Calu3 (cell line): ENCODE measurements around the gene MEGF10. TPM values are rescaled to one million over a fixed set of nuclear protein-coding genes. Genes with fewer than 3 reads are reported as not detected.

Source experiments
- BruUV-seq: library from RNA; stranded (reverse); fragments of 400-500 nt; replicated peaks from 2 replicates; lab custom pipeline; 2021; lab: Mats Ljungman, UMichigan
- CTCF ChIA-PET: fragments of 300-600 bp; sonication (Branson Sonifier 250); formaldehyde crosslinking; loops from one replicate; lab custom pipeline; 2022; ENCODE audit warnings: antibody characterized with exemption; lab: Charles Lee
- DNase-seq: peaks from one replicate; pipeline ENCODE4 v3.0.0; 2022
- H3K27ac Mint-ChIP-seq: one replicate; pipeline ENCODE4 v1.8.0; 2022; ENCODE audit warnings: mixed read lengths; ENCODE audit not compliant: unreplicated experiment
- H3K27me3 Mint-ChIP-seq: one replicate; pipeline ENCODE4 v1.8.0; 2022; ENCODE audit warnings: mixed read lengths; ENCODE audit not compliant: unreplicated experiment
- H3K36me3 Mint-ChIP-seq: one replicate; pipeline ENCODE4 v1.8.0; 2022; ENCODE audit warnings: mild to moderate bottlenecking, moderate library complexity, mixed read lengths; ENCODE audit not compliant: insufficient read depth, unreplicated experiment
- H3K4me1 Mint-ChIP-seq: one replicate; pipeline ENCODE4 v1.8.0; 2022; ENCODE audit warnings: mild to moderate bottlenecking, low read depth, mixed read lengths; ENCODE audit not compliant: unreplicated experiment
- H3K4me3 Mint-ChIP-seq: one replicate; pipeline ENCODE4 v1.8.0; 2022; ENCODE audit warnings: mild to moderate bottlenecking, low read depth, moderate library complexity, mixed read lengths; ENCODE audit not compliant: unreplicated experiment
- H3K9me3 Mint-ChIP-seq: one replicate; pipeline ENCODE4 v1.8.0; 2022; ENCODE audit warnings: low read depth, mixed read lengths; ENCODE audit not compliant: unreplicated experiment
- CTCF ChIP-seq: fragments of 200-600 bp; IDR thresholded peaks from one replicate; pipeline ENCODE4 v1.8.0; 2022; ENCODE audit warnings: antibody characterized with exemption; ENCODE audit not compliant: unreplicated experiment
- intact Hi-C: fragments of 100-400 bp; cut with micrococcal nuclease; formaldehyde crosslinking; loops from one replicate; pipeline ENCODE4 v1.10.0; 2022; ENCODE audit not compliant: unreplicated experiment
- total RNA-seq: library from RNA; stranded (reverse); gene quantifications from 2 replicates; pipeline ENCODE4 v1.2.3, GENCODE V29; 2022

MEGF10 gene
- total RNA-seq, 1 experiment from 2014 or later: 0.71 TPM

- no peaks in the 10 kb centered on the region for H3K36me3 Mint-ChIP-seq
- DNase-seq: no peak
- no peaks in the 10 kb centered on the region for H3K4me1 Mint-ChIP-seq
- no peak overlapping the region for H3K4me3 Mint-ChIP-seq
- no peaks in the 10 kb centered on the region for H3K9me3 Mint-ChIP-seq
- CTCF ChIA-PET: no interaction called here
- intact Hi-C loops: no loop called here
- no peak for TF ChIP-seq CTCF
- no peak overlapping the region for H3K27ac Mint-ChIP-seq
- peaks cover 14% of the 10 kb centered on the region for H3K27me3 Mint-ChIP-seq
- BruUV-seq: no TSS peak
Measured at GRCh38 chr5:127452626-127453025, 162.0 kb downstream of the MEGF10 start.

GRCh38 chr5:127471211-127471610 is 180.6 kb downstream of the MEGF10 start:
- H3K36me3 Mint-ChIP-seq: no peaks in the 10 kb centered on the region
- no peak for DNase-seq
- no TSS peak for BruUV-seq
- H3K4me3 Mint-ChIP-seq: no peak overlapping the region
- no peaks in the 10 kb centered on the region for H3K4me1 Mint-ChIP-seq
- intact Hi-C loops: no loop called here
- no peaks in the 10 kb centered on the region for H3K27me3 Mint-ChIP-seq
- CTCF ChIA-PET: no interaction called here
- no peak overlapping the region for H3K27ac Mint-ChIP-seq
- no peaks in the 10 kb centered on the region for H3K9me3 Mint-ChIP-seq
- no peak for TF ChIP-seq CTCF

- Mint-ChIP-seq H3K27me3 (no peaks in the 10 kb centered on the region), H3K4me3 (no peak overlapping the region), H3K9me3 (no peaks in the 10 kb centered on the region), H3K36me3 (no peaks in the 10 kb centered on the region), H3K4me1 (no peaks in the 10 kb centered on the region), H3K27ac (no peak overlapping the region)
- CTCF ChIA-PET: no interaction called here
- no TSS peak for BruUV-seq
- TF ChIP-seq CTCF: no peak
- intact Hi-C loops: no loop called here
- no peak for DNase-seq
Measured at GRCh38 chr5:127472700-127473099, 182.1 kb downstream of the MEGF10 start.

- H3K4me3 Mint-ChIP-seq: no peak overlapping the region
- no peaks in the 10 kb centered on the region for H3K9me3 Mint-ChIP-seq
- H3K36me3 Mint-ChIP-seq: no peaks in the 10 kb centered on the region
- no TSS peak for BruUV-seq
- no peak overlapping the region for H3K27ac Mint-ChIP-seq
- H3K4me1 Mint-ChIP-seq: no peaks in the 10 kb centered on the region
- intact Hi-C loops: no loop called here
- TF ChIP-seq CTCF: no peak
- H3K27me3 Mint-ChIP-seq: no peaks in the 10 kb centered on the region
- CTCF ChIA-PET: no interaction called here
- no peak for DNase-seq
Measured at GRCh38 chr5:127486471-127486870, 195.9 kb downstream of the MEGF10 start.
